Common myeloid progenitor, CD34-positive (primary cell): ENCODE results near the gene YARS1.

Experiments
- CTCF ChIA-PET: fragments of 350-600 bp; sonication (Branson Sonifier 250); formaldehyde crosslinking; loops from one replicate; lab custom pipeline; 2021; ENCODE audit warnings: antibody characterized with exemption; lab: Charles Lee
- POLR2A ChIA-PET: fragments of 350-600 bp; sonication (Branson Sonifier 250); formaldehyde crosslinking; loops from one replicate; lab custom pipeline; 2021; ENCODE audit warnings: antibody characterized with exemption; lab: Charles Lee
- DNase-seq, 3 donors: peaks; one replicate each; pipeline versions ENCODE4 v3.0.0 to v3.0.0-alpha.2; 2013
- H3K27ac ChIP-seq, 2 experiments: 1 replicate in 1 of 2; 2 replicates in 1 of 2; pipeline ENCODE4 v1.7.0; 2013; ENCODE audit warnings: inconsistent platforms in 2 of 2, low read length in 2 of 2, mild to moderate bottlenecking in 2 of 2, low read depth in 1 of 2, moderate library complexity in 1 of 2; ENCODE audit not compliant: severe bottlenecking in 2 of 2, insufficient read depth in 1 of 2, poor library complexity in 1 of 2
- H3K27me3 ChIP-seq, 5 experiments: replicated peaks in 2 of 5; 1 replicate in 3 of 5; 2 replicates in 2 of 5; pipeline versions ENCODE4 v1.6.1 to v1.7.0; 2013; ENCODE audit warnings: low read length in 4 of 5, mild to moderate bottlenecking in 2 of 5, moderate library complexity in 2 of 5, inconsistent platforms in 1 of 5; ENCODE audit not compliant: insufficient read depth in 5 of 5, control insufficient read depth in 4 of 5
- H3K36me3 ChIP-seq, 4 experiments: 1 replicate in 2 of 4; 2 replicates in 2 of 4; pipeline versions ENCODE4 v1.6.1 to v1.7.0; 2013; ENCODE audit warnings: low read length in 3 of 4, control low read depth in 1 of 4, mild to moderate bottlenecking in 1 of 4; ENCODE audit not compliant: control insufficient read depth in 4 of 4, insufficient read depth in 4 of 4
- H3K4me1 ChIP-seq, 4 experiments: 1 replicate in 3 of 4; 2 replicates in 1 of 4; pipeline versions ENCODE4 v1.6.1 to v1.7.1; 2013; ENCODE audit warnings: low read length in 3 of 4, mild to moderate bottlenecking in 3 of 4, control low read depth in 1 of 4, inconsistent platforms in 1 of 4, moderate library complexity in 1 of 4; ENCODE audit not compliant: control insufficient read depth in 4 of 4, insufficient read depth in 4 of 4; ENCODE audit errors: control extremely low read depth in 1 of 4
- H3K4me3 ChIP-seq, 7 experiments: 1 replicate in 4 of 7; 2 replicates in 3 of 7; pipeline versions ENCODE4 v1.5.1 to v1.7.0; 2013; ENCODE audit warnings: mild to moderate bottlenecking in 7 of 7, low read length in 6 of 7, moderate library complexity in 6 of 7, inconsistent platforms in 2 of 7, low read depth in 2 of 7, control low read depth in 1 of 7; ENCODE audit not compliant: insufficient read depth in 4 of 7, control insufficient read depth in 1 of 7; ENCODE audit errors: extremely low read depth in 1 of 7
- H3K9me3 ChIP-seq, 5 experiments: 1 replicate in 4 of 5; 2 replicates in 1 of 5; pipeline versions ENCODE4 v1.6.1 to v1.7.1; 2013; ENCODE audit warnings: low read length in 4 of 5, mild to moderate bottlenecking in 2 of 5, inconsistent platforms in 1 of 5, low read depth in 1 of 5, moderate library complexity in 1 of 5; ENCODE audit not compliant: control insufficient read depth in 4 of 5, insufficient read depth in 2 of 5; ENCODE audit errors: control extremely low read depth in 1 of 5
- WGBS: methylation state at CpG from one replicate; pipeline ENCODE4 v1.1.5; 2013; ENCODE audit not compliant: insufficient coverage; 5-methylcytosine and 5-hydroxymethylcytosine counted together

The YARS1 gene

DNA sequence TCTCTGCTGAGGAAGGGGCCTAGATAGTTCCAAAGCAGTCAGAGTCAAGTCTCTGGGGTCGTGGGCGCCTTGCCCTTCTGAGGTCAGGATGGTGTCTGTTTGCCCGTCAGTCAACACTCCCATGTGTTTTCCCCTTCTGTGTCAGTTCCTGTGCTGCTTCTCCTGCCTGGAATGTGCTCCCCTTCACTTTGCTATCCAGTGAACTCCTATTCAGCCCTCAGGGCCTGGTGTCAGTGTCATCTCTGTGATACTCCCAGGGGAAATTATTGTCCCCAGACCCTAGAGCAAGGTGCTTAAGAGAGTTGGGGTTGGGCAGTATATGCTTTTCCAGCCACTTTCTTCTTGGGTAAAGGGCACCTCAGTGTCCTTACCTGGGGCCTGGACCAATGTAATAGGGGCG is 68.8 kb downstream of the YARS1 start:
- H3K27ac ChIP-seq = no peak overlapping the region
- peaks cover 0 to 15% (median 10%) of the 10 kb centered on the region in 4 experiments for H3K4me1 ChIP-seq
- H3K36me3 ChIP-seq = peaks cover 0 to 3% (median 0%) of the 10 kb centered on the region in 4 experiments
- no peaks in the 10 kb centered on the region for H3K9me3 ChIP-seq
- CTCF ChIA-PET = interaction anchor here (4.1 to 5.5 kb wide), 2 partner anchors 25 to 35 kb away, joined by 37 to 38 read pairs; no protein-coding TSS in a partner anchor
- POLR2A ChIA-PET = interaction anchor here (1.6 kb wide), 1 partner anchor 25 kb away, joined by 5 read pairs; no protein-coding TSS in a partner anchor
- H3K4me3 ChIP-seq = no peak overlapping the region
- no peaks in the 10 kb centered on the region for H3K27me3 ChIP-seq
- no peak for DNase-seq
- 97% methylated on average over 3 of the region's 4 CpGs for WGBS

DNA sequence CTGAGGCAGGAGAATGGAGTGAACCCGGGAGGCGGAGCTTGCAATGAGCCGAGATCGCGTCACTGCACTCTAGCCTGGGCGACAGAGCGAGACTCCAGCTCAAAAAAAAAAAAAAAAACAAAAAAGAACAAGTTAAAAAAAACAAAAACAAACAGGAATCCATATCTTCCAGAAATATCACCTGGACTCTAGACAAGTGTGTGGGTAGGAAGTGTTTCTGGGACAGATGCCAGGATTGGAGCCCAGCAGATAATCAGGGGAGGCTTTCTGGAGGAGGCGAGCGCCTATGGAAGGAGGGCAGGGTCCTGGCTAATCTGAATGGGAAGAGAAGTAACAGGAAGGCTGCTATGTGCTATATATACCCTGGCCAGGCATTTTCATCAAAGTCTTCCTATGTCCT is 71.0 kb downstream of the YARS1 start:
- ChIA-PET POLR2A (no interaction called here), CTCF (interaction anchor here (0.9 to 6.1 kb wide), 5 partner anchors 21 to 34 kb away, joined by 3 to 33 read pairs (median 3); no protein-coding TSS in a partner anchor)
- peaks cover 0 to 3% (median 0%) of the 10 kb centered on the region in 4 experiments for H3K36me3 ChIP-seq
- H3K4me3 ChIP-seq = no peak overlapping the region
- H3K4me1 ChIP-seq = peaks cover 0 to 28% (median 21%) of the 10 kb centered on the region in 4 experiments
- DNase-seq = no peak
- WGBS = 100% methylated on average over 3 of the region's 9 CpGs
- H3K27me3 ChIP-seq = no peaks in the 10 kb centered on the region
- no peak overlapping the region for H3K27ac ChIP-seq
- no peaks in the 10 kb centered on the region for H3K9me3 ChIP-seq

DNA sequence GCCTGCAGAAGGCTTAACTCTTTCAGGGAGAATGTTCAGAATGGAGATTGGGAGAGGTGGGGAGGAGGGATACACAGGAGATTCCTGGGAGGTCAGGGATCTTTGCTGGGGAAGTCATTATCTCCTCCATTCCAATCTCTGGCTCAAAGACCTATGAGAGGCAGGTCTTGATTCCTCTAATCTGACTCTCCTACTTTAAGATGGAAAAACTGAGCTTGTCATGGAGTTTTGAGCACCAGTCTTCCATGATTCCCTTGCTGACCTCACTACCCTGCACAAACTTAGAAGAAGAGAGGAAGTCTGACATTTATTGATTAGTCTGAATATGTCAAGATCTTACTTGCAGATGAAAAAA is 73.1 kb downstream of the YARS1 start:
- H3K4me3 ChIP-seq = no peak overlapping the region
- peaks cover 0 to 28% (median 24%) of the 10 kb centered on the region in 4 experiments for H3K4me1 ChIP-seq
- no peaks in the 10 kb centered on the region for H3K9me3 ChIP-seq
- CTCF ChIA-PET = interaction anchor here (1.1 to 6.1 kb wide), 4 partner anchors 15 to 31 kb away, joined by 3 to 33 read pairs (median 4); no protein-coding TSS in a partner anchor
- no peak overlapping the region for H3K27ac ChIP-seq
- DNase-seq = no peak
- POLR2A ChIA-PET = no interaction called here
- peaks cover 0 to 3% (median 0%) of the 10 kb centered on the region in 4 experiments for H3K36me3 ChIP-seq
- no peaks in the 10 kb centered on the region for H3K27me3 ChIP-seq

DNA sequence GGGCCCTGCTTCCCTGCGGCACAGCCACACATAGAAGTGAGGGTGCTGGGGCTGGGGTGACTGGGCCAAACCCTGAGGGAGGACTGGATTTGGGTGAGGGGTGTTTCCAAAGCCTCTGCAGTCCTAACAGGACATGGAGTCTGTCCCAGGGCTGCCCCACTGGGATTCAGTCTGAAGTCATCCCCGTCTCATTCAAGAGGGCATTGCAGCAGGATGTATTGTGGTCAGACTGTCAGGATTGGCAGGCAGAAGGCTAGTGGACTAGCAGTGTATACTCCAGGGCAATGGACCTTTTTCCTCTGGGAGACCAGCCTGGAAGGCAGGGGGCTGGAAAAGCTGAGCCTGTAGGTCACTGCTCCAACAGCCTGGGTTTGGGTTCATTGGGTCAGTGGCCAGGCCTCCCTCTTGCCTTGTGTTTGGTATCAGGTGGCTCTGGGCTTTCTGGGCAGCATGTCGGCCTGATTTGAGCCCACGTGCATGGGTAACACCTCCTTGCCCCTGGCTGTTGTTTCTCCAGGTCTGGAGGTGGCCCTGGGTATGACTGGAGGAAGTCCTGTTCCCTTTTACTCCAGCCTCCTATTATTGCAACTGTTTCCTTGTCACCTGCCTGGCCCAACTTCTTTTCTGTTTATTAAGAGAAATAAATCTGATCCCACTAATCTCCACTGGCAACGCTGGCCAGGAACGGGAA is 73.6 kb downstream of the YARS1 start:
- DNase-seq = no peak
- WGBS = 92% methylated on average over 4 of the region's 6 CpGs
- no peak overlapping the region for H3K27ac ChIP-seq
- no peaks in the 10 kb centered on the region for H3K9me3 ChIP-seq
- H3K27me3 ChIP-seq = no peaks in the 10 kb centered on the region
- peak overlapping the region in 1 of 7 experiments; percentile 28 for H3K4me3 ChIP-seq
- ChIA-PET CTCF (interaction anchor here (1.1 to 6.1 kb wide), 6 partner anchors 8 to 31 kb away, joined by 3 to 33 read pairs (median 8); no protein-coding TSS in a partner anchor), POLR2A (interaction anchor here (1.5 kb wide), 1 partner anchor 19 kb away, joined by 4 read pairs; no protein-coding TSS in a partner anchor)
- H3K4me1 ChIP-seq = peaks cover 0 to 28% (median 24%) of the 10 kb centered on the region in 4 experiments
- H3K36me3 ChIP-seq = peaks cover 0 to 3% (median 0%) of the 10 kb centered on the region in 4 experiments

DNA sequence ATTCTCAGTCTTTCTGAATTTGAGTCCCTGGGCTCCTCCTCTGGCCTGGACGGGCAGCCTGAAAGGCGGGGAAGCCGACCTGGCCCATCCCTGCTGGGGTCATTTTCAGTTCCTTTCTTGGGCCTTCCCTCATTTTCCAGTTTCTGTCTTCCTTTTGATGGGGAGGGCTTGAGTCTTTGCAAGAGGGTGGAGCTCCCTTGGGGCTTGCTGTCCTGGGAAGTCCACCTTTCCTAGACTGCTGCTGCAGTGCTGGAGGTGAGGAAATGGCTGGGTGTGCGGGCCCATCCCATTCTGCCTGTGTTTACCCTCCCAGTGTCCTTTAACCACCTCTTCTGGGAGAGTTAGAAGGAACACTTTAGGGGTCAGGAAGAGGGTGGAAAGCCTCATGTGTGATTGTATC is 74.2 kb downstream of the YARS1 start:
- Histone ChIP-seq H3K4me3 (peak overlapping the region in 5 of 7 experiments; percentile 28 to 83 (median 75)), H3K9me3 (no peaks in the 10 kb centered on the region), H3K4me1 (peaks cover 0 to 28% (median 24%) of the 10 kb centered on the region in 4 experiments), H3K27ac (no peak overlapping the region), H3K36me3 (peaks cover 0 to 3% (median 0%) of the 10 kb centered on the region in 4 experiments), H3K27me3 (no peaks in the 10 kb centered on the region)
- 93% methylated on average over 3 of the region's 4 CpGs for WGBS
- no peak for DNase-seq
- ChIA-PET CTCF (interaction anchor here (1.2 to 6.1 kb wide), 6 partner anchors 8 to 31 kb away, joined by 3 to 33 read pairs (median 8); no protein-coding TSS in a partner anchor), POLR2A (interaction anchor here (1.5 kb wide), 1 partner anchor 18 kb away, joined by 4 read pairs; no protein-coding TSS in a partner anchor)

DNA sequence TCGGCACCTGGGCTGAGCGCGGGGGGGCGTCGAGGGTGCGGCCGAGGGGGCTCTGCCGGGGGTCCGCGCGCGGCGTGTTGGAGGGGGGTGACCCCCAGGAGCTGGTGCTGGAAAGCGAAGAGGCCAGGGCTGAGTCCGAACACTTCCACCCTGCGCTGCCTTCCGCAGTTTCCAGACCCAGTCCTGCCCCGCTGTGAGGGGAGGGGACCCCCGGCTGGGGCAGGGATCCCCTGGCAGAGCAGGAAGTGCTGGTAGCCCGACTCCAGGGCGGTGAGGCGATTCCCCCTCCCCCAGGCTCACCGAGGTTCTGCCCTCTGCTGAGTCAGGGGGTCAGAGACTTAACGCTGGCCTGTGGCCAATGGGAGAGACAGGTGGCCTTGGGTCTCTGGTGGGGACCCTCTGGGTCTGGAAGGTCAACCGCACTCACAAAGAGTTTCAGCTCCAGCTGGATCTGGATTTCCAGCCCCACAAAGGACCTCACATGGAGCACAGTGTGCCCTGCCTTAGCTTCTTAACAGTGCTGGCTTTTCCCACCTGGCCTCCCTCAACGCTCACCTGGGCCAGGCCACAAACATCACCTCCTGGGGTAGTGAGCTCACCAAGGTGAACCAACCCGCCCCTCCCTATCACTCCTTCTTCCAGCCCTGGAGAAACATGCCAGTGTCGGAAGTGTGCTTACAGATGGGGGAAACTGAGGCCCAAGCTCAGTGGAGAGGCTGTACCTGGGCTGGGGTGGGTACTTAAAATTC is 74.8 kb downstream of the YARS1 start:
- ChIA-PET POLR2A (interaction anchor here (0.5 to 1.5 kb wide), 3 partner anchors 17 to 385 kb away, joined by 3 to 7 read pairs (median 4); no protein-coding TSS in a partner anchor), CTCF (interaction anchor here (1.2 to 6.1 kb wide), 6 partner anchors 9 to 32 kb away, joined by 3 to 33 read pairs (median 8); no protein-coding TSS in a partner anchor)
- Histone ChIP-seq H3K9me3 (no peaks in the 10 kb centered on the region), H3K4me1 (peaks cover 0 to 28% (median 24%) of the 10 kb centered on the region in 4 experiments), H3K36me3 (peaks cover 0 to 3% (median 0%) of the 10 kb centered on the region in 4 experiments), H3K27ac (peak overlapping the region in 1 of 2 experiments; percentile 68), H3K27me3 (no peaks in the 10 kb centered on the region), H3K4me3 (peak overlapping the region; percentile 59 to 83 (median 75))
- DNase-seq = peak in 2 of 3 donors; percentile 22 to 41
- 17% methylated on average over 12 of the region's 28 CpGs for WGBS
